CD14-positive monocyte (primary cell): ENCODE measurements around the gene PRKN. TPM values are rescaled to one million over a fixed set of nuclear protein-coding genes. Genes with fewer than 3 reads are reported as not detected.

Experiments
- DNase-seq, 3 donors: peaks; one replicate each; pipeline ENCODE4 v3.0.0-alpha.2; 2011 to 2022
- H2AFZ ChIP-seq: 2 replicates; pipeline ENCODE4 v1.6.0; 2012; ENCODE audit warnings: mild to moderate bottlenecking, low read depth, low read length, inconsistent platforms; ENCODE audit not compliant: insufficient read depth, poor library complexity, severe bottlenecking
- H3K27ac ChIP-seq, 2 donors: 1 replicate in 1 of 2; 2 replicates in 1 of 2; pipeline ENCODE4 v1.5.1; 2012 to 2013; ENCODE audit warnings: low read length in 2 of 2, control low read depth in 1 of 2, inconsistent platforms in 1 of 2, low read depth in 1 of 2, mild to moderate bottlenecking in 1 of 2
- H3K27me3 ChIP-seq, 2 donors: one replicate each; pipeline versions ENCODE4 v1.6.0 to v1.6.1; 2011 to 2013; ENCODE audit warnings: low read length in 2 of 2; ENCODE audit not compliant: control insufficient read depth in 2 of 2, insufficient read depth in 2 of 2
- H3K36me3 ChIP-seq, 2 donors: replicated peaks in 1 of 2; 1 replicate in 1 of 2; 2 replicates in 1 of 2; pipeline versions ENCODE4 v1.5.1 to v1.6.1; 2012 to 2013; ENCODE audit warnings: low read length in 2 of 2, control low read depth in 1 of 2, inconsistent platforms in 1 of 2, mild to moderate bottlenecking in 1 of 2; ENCODE audit not compliant: insufficient read depth in 2 of 2, control insufficient read depth in 1 of 2
- H3K4me1 ChIP-seq, 2 donors: 1 replicate in 1 of 2; 2 replicates in 1 of 2; pipeline versions ENCODE4 v1.5.1 to v1.6.1; 2012 to 2013; ENCODE audit warnings: low read length in 2 of 2, control low read depth in 1 of 2, inconsistent platforms in 1 of 2, mild to moderate bottlenecking in 1 of 2, moderate library complexity in 1 of 2; ENCODE audit not compliant: insufficient read depth in 2 of 2, control insufficient read depth in 1 of 2
- H3K4me2 ChIP-seq: replicated peaks from 2 replicates; pipeline ENCODE3; 2012; ENCODE audit warnings: low read length, moderate library complexity, mild to moderate bottlenecking; ENCODE audit not compliant: poor library complexity, severe bottlenecking; ENCODE audit errors: extremely low read depth
- H3K4me3 ChIP-seq, 3 experiments: fragments of 200-600 bp in 1 of 3; sonication (generic) in 1 of 3; replicated peaks in 1 of 3; 1 replicate in 2 of 3; 2 replicates in 1 of 3; pipeline ENCODE4 v1.5.1; 2011 to 2013; ENCODE audit warnings: low read length in 3 of 3, mild to moderate bottlenecking in 3 of 3, control low read depth in 2 of 3, low read depth in 2 of 3, inconsistent platforms in 1 of 3, moderate library complexity in 1 of 3
- H3K79me2 ChIP-seq: 2 replicates; pipeline ENCODE4 v1.6.0; 2012; ENCODE audit warnings: mild to moderate bottlenecking, control low read depth, inconsistent platforms, low read length, moderate library complexity; ENCODE audit not compliant: insufficient read depth
- H3K9ac ChIP-seq: 2 replicates; pipeline ENCODE4 v1.6.0; 2017; ENCODE audit warnings: low read length, mild to moderate bottlenecking; ENCODE audit not compliant: insufficient read depth, poor library complexity, severe bottlenecking
- H3K9me3 ChIP-seq, 2 donors: replicated peaks in 1 of 2; 1 replicate in 1 of 2; 2 replicates in 1 of 2; pipeline versions ENCODE4 v1.5.1 to v1.6.1; 2012 to 2013; ENCODE audit warnings: low read length in 2 of 2, control low read depth in 1 of 2; ENCODE audit not compliant: control insufficient read depth in 1 of 2, insufficient read depth in 1 of 2
- H4K20me1 ChIP-seq: 2 replicates; pipeline ENCODE4 v1.6.0; 2012; ENCODE audit warnings: mild to moderate bottlenecking, low read length, control low read depth, moderate library complexity; ENCODE audit not compliant: insufficient read depth
- H3K27ac Mint-ChIP-seq, 7 donors: one replicate each; pipeline ENCODE4 v1.8.0; 2020; ENCODE audit warnings: mild to moderate bottlenecking in 7 of 7, mixed read lengths in 7 of 7, moderate library complexity in 6 of 7, inconsistent platforms in 2 of 7
- H3K27me3 Mint-ChIP-seq, 3 donors: one replicate each; pipeline ENCODE4 v1.8.0; 2021 to 2022; ENCODE audit warnings: low read depth in 3 of 3, mild to moderate bottlenecking in 3 of 3, mixed read lengths in 3 of 3, moderate library complexity in 3 of 3, inconsistent platforms in 1 of 3
- H3K36me3 Mint-ChIP-seq, 2 donors: one replicate each; pipeline ENCODE4 v1.8.0; 2020; ENCODE audit warnings: mixed read lengths in 2 of 2, inconsistent platforms in 1 of 2, mild to moderate bottlenecking in 1 of 2
- H3K4me1 Mint-ChIP-seq: one replicate; pipeline ENCODE4 v1.8.0; 2020; ENCODE audit warnings: mild to moderate bottlenecking, mixed read lengths
- H3K4me3 Mint-ChIP-seq, 2 donors: one replicate each; pipeline ENCODE4 v1.8.0; 2020; ENCODE audit warnings: mild to moderate bottlenecking in 2 of 2, mixed read lengths in 2 of 2, moderate library complexity in 1 of 2
- H3K9me3 Mint-ChIP-seq, 7 donors: one replicate each; pipeline ENCODE4 v1.8.0; 2020 to 2022; ENCODE audit warnings: mixed read lengths in 7 of 7, mild to moderate bottlenecking in 6 of 7, moderate library complexity in 6 of 7, inconsistent platforms in 2 of 7
- WGBS: methylation state at CpG from one replicate; pipeline ENCODE4 v1.1.5; 2013; ENCODE audit warnings: missing lambda C conversion rate; ENCODE audit not compliant: insufficient coverage; 5-methylcytosine and 5-hydroxymethylcytosine counted together
- intact Hi-C, 2 donors: fragments of 100-400 bp; cut with micrococcal nuclease; formaldehyde crosslinking; loops; one replicate each; pipeline versions ENCODE4 v1.15.0 to v1.15.1; 2023
- polyA plus RNA-seq, 3 donors: library from polyadenylated mRNA; depleted of rRNA in 1 of 3; unstranded in 2 of 3; stranded (reverse) in 1 of 3; fragments of 300-500 nt in 2 of 3; fragments of >200 nt in 1 of 3; fragmentation: Illumina TruSeq in 2 of 3; gene quantifications; 1 replicate in 2 of 3; 2 replicates in 1 of 3; pipeline ENCODE4 v1.2.3, GENCODE V29; 2012 to 2021
- TF ChIP-seq, protein P1 (sequence below): fragments of 200-600 bp; IDR thresholded peaks from one replicate; pipeline ENCODE4 v1.8.0; 2022; ENCODE audit warnings: antibody characterized with exemption, mild to moderate bottlenecking

The PRKN gene
- polyA plus RNA-seq, 3 donors, result 0.19 to 0.21 TPM; not detected in 1

DNA sequence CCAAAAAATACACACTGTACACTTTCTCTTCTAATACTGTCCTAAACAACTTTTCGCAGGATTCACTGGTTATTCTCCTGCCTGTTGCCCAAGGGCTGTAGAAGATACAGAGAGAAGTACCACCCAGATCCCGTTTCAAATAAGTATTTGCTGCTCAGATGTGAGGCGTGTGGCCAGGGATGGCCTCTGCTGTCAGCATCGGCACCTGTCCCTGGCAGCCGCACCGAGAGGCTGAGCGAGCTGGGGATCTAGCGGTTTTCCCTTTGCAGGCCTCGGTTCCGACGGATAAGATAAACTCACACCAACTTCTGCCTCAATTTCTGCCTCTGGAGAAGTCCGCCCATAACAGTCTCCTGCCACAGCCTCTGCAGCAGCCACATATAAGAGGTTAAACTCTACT lies 768.5 kb downstream of the PRKN start:
- H3K4me1 Mint-ChIP-seq, result no peaks in the 10 kb centered on the region
- Histone ChIP-seq H3K27me3 (no peaks in the 10 kb centered on the region), H3K4me1 (no peaks in the 10 kb centered on the region), H3K9ac (no peak overlapping the region), H3K4me3 (no peak overlapping the region), H4K20me1 (no peaks in the 10 kb centered on the region), H3K9me3 (no peaks in the 10 kb centered on the region), H3K27ac (no peak overlapping the region), H3K4me2 (no peak overlapping the region), H3K36me3 (no peaks in the 10 kb centered on the region), H3K79me2 (no peaks in the 10 kb centered on the region), H2AFZ (no peak overlapping the region)
- DNase-seq, result no peak
- H3K27me3 Mint-ChIP-seq, result peaks cover 0 to 2% (median 0%) of the 10 kb centered on the region in 3 donors
- intact Hi-C loops, result no loop called here
- H3K4me3 Mint-ChIP-seq, result no peak overlapping the region
- H3K9me3 Mint-ChIP-seq, result peaks cover 0 to 10% (median 2%) of the 10 kb centered on the region in 7 donors
- WGBS, result 96% methylated on average over 12 of the region's 12 CpGs
- H3K36me3 Mint-ChIP-seq, result no peaks in the 10 kb centered on the region
- no peak overlapping the region for H3K27ac Mint-ChIP-seq
- TF ChIP-seq, protein P1, sequence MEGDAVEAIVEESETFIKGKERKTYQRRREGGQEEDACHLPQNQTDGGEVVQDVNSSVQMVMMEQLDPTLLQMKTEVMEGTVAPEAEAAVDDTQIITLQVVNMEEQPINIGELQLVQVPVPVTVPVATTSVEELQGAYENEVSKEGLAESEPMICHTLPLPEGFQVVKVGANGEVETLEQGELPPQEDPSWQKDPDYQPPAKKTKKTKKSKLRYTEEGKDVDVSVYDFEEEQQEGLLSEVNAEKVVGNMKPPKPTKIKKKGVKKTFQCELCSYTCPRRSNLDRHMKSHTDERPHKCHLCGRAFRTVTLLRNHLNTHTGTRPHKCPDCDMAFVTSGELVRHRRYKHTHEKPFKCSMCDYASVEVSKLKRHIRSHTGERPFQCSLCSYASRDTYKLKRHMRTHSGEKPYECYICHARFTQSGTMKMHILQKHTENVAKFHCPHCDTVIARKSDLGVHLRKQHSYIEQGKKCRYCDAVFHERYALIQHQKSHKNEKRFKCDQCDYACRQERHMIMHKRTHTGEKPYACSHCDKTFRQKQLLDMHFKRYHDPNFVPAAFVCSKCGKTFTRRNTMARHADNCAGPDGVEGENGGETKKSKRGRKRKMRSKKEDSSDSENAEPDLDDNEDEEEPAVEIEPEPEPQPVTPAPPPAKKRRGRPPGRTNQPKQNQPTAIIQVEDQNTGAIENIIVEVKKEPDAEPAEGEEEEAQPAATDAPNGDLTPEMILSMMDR, result no peak

DNA sequence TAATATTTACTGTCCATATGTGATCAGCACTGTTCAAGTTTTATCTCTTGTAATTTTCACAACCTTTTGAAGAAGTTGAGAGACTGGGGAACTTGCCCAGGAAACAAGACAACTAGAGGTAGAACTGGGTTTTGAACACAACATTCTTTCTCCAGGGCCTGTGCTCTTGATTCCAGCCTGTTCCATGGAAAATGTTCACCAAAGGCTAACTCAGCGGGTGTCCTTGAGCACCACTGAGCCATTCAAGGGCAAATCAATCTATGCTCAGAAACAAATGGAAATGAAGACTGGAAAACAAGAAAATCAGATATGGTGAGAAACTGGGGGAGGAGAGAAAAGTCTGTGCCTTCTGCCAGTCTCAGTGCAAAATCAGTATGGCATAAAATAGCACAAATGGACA lies 771.5 kb downstream of the PRKN start:
- peaks cover 2 to 10% (median 4%) of the 10 kb centered on the region in 7 donors for H3K9me3 Mint-ChIP-seq
- H3K4me3 Mint-ChIP-seq, result no peak overlapping the region
- no peaks in the 10 kb centered on the region for H3K79me2 ChIP-seq
- H3K9me3 ChIP-seq, result peaks cover 0 to 3% of the 10 kb centered on the region in 2 donors
- H3K4me1 ChIP-seq, result no peaks in the 10 kb centered on the region
- no peak for DNase-seq
- no peak overlapping the region for H2AFZ ChIP-seq
- no peaks in the 10 kb centered on the region for H3K36me3 ChIP-seq
- no peak overlapping the region for H3K27ac ChIP-seq
- H3K27ac Mint-ChIP-seq, result no peak overlapping the region
- TF ChIP-seq, protein P1, result no peak
- no peaks in the 10 kb centered on the region for H4K20me1 ChIP-seq
- intact Hi-C loops, result no loop called here
- peaks cover 0 to 2% (median 0%) of the 10 kb centered on the region in 3 donors for H3K27me3 Mint-ChIP-seq
- WGBS, result no CpG with 5 or more reads among the region's 1 CpG
- H3K4me1 Mint-ChIP-seq, result no peaks in the 10 kb centered on the region
- H3K4me2 ChIP-seq, result no peak overlapping the region
- H3K9ac ChIP-seq, result no peak overlapping the region
- H3K27me3 ChIP-seq, result no peaks in the 10 kb centered on the region
- no peaks in the 10 kb centered on the region for H3K36me3 Mint-ChIP-seq
- H3K4me3 ChIP-seq, result no peak overlapping the region
